ENCODE measurements around the gene PEX11G.

Gene PEX11G

GRCh38 chr19:7529610-7530490, 41.0 kb upstream of the PEX11G start:
- H2AFZ ChIP-seq (ENCODE audit: low read length), result no peak overlapping the region
- H3K4me2 ChIP-seq (ENCODE audit: low read length), result no peak overlapping the region
- TF ChIP-seq CTCF (IDR thresholded peaks at IDR 0.05; ENCODE audit: low read length), result no peak
- no peak for TF ChIP-seq EZH2 (IDR thresholded peaks at IDR 0.05; ENCODE audit: borderline replicate concordance, low read length)
- H3K79me2 ChIP-seq (ENCODE audit: insufficient read depth, low read length), result no peaks in the 10 kb centered on the region
- no peak overlapping the region for H3K27ac ChIP-seq (ENCODE audit: low read depth, low read length, poor library complexity, severe bottlenecking)
- no peak overlapping the region for H3K9ac ChIP-seq (ENCODE audit: low read length)
- H3K9me3 ChIP-seq (ENCODE audit: low read length), result no peaks in the 10 kb centered on the region
- H3K9me2 ChIP-seq (ENCODE audit: low read depth, low read length), result no peaks in the 10 kb centered on the region
- H3K36me3 ChIP-seq (ENCODE audit: insufficient read depth, low read length), result no peaks in the 10 kb centered on the region; the same call in 1 of the 2 replicates
- no peak overlapping the region for H3K4me3 ChIP-seq (ENCODE audit: low read depth, low read length, poor library complexity, severe bottlenecking)
- H3F3A ChIP-seq (ENCODE audit: insufficient read depth, low read length), result no peaks in the 10 kb centered on the region
- H3K27me3 ChIP-seq (ENCODE audit: insufficient read depth, low read length), result no peaks in the 10 kb centered on the region
- no peaks in the 10 kb centered on the region for H4K20me1 ChIP-seq (ENCODE audit: insufficient read depth, low read length)
- peaks cover 5% of the 10 kb centered on the region for H3K4me1 ChIP-seq (ENCODE audit: insufficient read depth, low read length, severe bottlenecking)

GRCh38 chr19:7529246-7529600, 40.4 kb upstream of the PEX11G start:
- no peak overlapping the region for H3K27ac ChIP-seq (ENCODE audit: low read depth, low read length, poor library complexity, severe bottlenecking)
- H3K79me2 ChIP-seq (ENCODE audit: insufficient read depth, low read length), result no peaks in the 10 kb centered on the region
- no peak overlapping the region for H3K4me3 ChIP-seq (ENCODE audit: low read depth, low read length, poor library complexity, severe bottlenecking)
- H3K27me3 ChIP-seq (ENCODE audit: insufficient read depth, low read length), result no peaks in the 10 kb centered on the region
- H3K4me2 ChIP-seq (ENCODE audit: low read length), result no peak overlapping the region
- no peak overlapping the region for H2AFZ ChIP-seq (ENCODE audit: low read length)
- H3K9ac ChIP-seq (ENCODE audit: low read length), result no peak overlapping the region
- H3K9me3 ChIP-seq (ENCODE audit: low read length), result no peaks in the 10 kb centered on the region
- no peaks in the 10 kb centered on the region; the same call in 1 of the 2 replicates for H3K36me3 ChIP-seq (ENCODE audit: insufficient read depth, low read length)
- no peaks in the 10 kb centered on the region for H3K9me2 ChIP-seq (ENCODE audit: low read depth, low read length)
- H4K20me1 ChIP-seq (ENCODE audit: insufficient read depth, low read length), result no peaks in the 10 kb centered on the region
- peaks cover 5% of the 10 kb centered on the region for H3K4me1 ChIP-seq (ENCODE audit: insufficient read depth, low read length, severe bottlenecking)
- H3F3A ChIP-seq (ENCODE audit: insufficient read depth, low read length), result no peaks in the 10 kb centered on the region
- TF ChIP-seq CTCF (IDR thresholded peaks at IDR 0.05; ENCODE audit: low read length), result no peak
- TF ChIP-seq EZH2 (IDR thresholded peaks at IDR 0.05; ENCODE audit: borderline replicate concordance, low read length), result no peak

- H3K27me3 ChIP-seq (ENCODE audit: insufficient read depth, low read length), result no peaks in the 10 kb centered on the region
- H2AFZ ChIP-seq (ENCODE audit: low read length), result no peak overlapping the region
- no peak overlapping the region for H3K4me3 ChIP-seq (ENCODE audit: low read depth, low read length, poor library complexity, severe bottlenecking)
- H3K27ac ChIP-seq (ENCODE audit: low read depth, low read length, poor library complexity, severe bottlenecking), result no peak overlapping the region
- no peaks in the 10 kb centered on the region for H3K79me2 ChIP-seq (ENCODE audit: insufficient read depth, low read length)
- no peaks in the 10 kb centered on the region for H3K9me3 ChIP-seq (ENCODE audit: low read length)
- H3F3A ChIP-seq (ENCODE audit: insufficient read depth, low read length), result no peaks in the 10 kb centered on the region
- TF ChIP-seq CTCF (IDR thresholded peaks at IDR 0.05; ENCODE audit: low read length), result no peak
- no peak for TF ChIP-seq EZH2 (IDR thresholded peaks at IDR 0.05; ENCODE audit: borderline replicate concordance, low read length)
- H3K9me2 ChIP-seq (ENCODE audit: low read depth, low read length), result no peaks in the 10 kb centered on the region
- no peaks in the 10 kb centered on the region; the same call in 1 of the 2 replicates for H3K36me3 ChIP-seq (ENCODE audit: insufficient read depth, low read length)
- no peak overlapping the region for H3K9ac ChIP-seq (ENCODE audit: low read length)
- peaks cover 4% of the 10 kb centered on the region for H3K4me1 ChIP-seq (ENCODE audit: insufficient read depth, low read length, severe bottlenecking)
- no peaks in the 10 kb centered on the region for H4K20me1 ChIP-seq (ENCODE audit: insufficient read depth, low read length)
- H3K4me2 ChIP-seq (ENCODE audit: low read length), result no peak overlapping the region
Measured at GRCh38 chr19:7528522-7529245, 39.8 kb upstream of the PEX11G start.

Measured in OCI-LY1 (cell line).